Activated CD8-positive, alpha-beta T cell treated with anti-CD3 and anti-CD28 coated beads, Interleukin-2, amount 10 ng/mL, durations not matched to agents 7 days and 5 days (primary cell): ENCODE data around the gene CSF1. TPM values are rescaled to one million over a fixed set of nuclear protein-coding genes. Genes with fewer than 3 reads are reported as not detected.

Experiments
- ATAC-seq: fragments of 150-1000 bp; cut with Tn5 transposase; one replicate; pipeline ENCODE4 v1.10.0; 2021; ENCODE audit warnings: moderate library complexity
- CTCF ChIA-PET: fragments of 350-600 bp; sonication (Branson Sonifier 250); formaldehyde crosslinking; loops from one replicate; lab custom pipeline; 2021; ENCODE audit warnings: antibody characterized with exemption; lab: Charles Lee
- POLR2A ChIA-PET: fragments of 350-600 bp; sonication (Branson Sonifier 250); formaldehyde crosslinking; loops from one replicate; lab custom pipeline; 2021; ENCODE audit warnings: antibody characterized with exemption; lab: Charles Lee
- DNase-seq: peaks from one replicate; pipeline ENCODE4 v3.0.0-alpha.2; 2020
- H3K27ac Mint-ChIP-seq: one replicate; pipeline ENCODE4 v1.8.0; 2021; ENCODE audit warnings: mild to moderate bottlenecking, mixed read lengths
- H3K27me3 Mint-ChIP-seq: one replicate; pipeline ENCODE4 v1.8.0; 2021; ENCODE audit warnings: low read depth, mixed read lengths
- H3K36me3 Mint-ChIP-seq: one replicate; pipeline ENCODE4 v1.8.0; 2021; ENCODE audit warnings: low read depth, mixed read lengths
- H3K4me1 Mint-ChIP-seq: one replicate; pipeline ENCODE4 v1.8.0; 2021; ENCODE audit warnings: low read depth, mixed read lengths
- H3K4me3 Mint-ChIP-seq: one replicate; pipeline ENCODE4 v1.8.0; 2021; ENCODE audit warnings: mild to moderate bottlenecking, mixed read lengths
- H3K9me3 Mint-ChIP-seq: one replicate; pipeline ENCODE4 v1.8.0; 2022; ENCODE audit warnings: mixed read lengths; ENCODE audit not compliant: insufficient read depth
- total RNA-seq, 2 experiments: library from RNA; stranded (reverse); gene quantifications; one replicate each; pipeline ENCODE4 v1.2.3, GENCODE V29; 2021

The CSF1 gene
- total RNA-seq, 2 experiments from 2014 or later: 40.3 to 41.1 TPM

DNA sequence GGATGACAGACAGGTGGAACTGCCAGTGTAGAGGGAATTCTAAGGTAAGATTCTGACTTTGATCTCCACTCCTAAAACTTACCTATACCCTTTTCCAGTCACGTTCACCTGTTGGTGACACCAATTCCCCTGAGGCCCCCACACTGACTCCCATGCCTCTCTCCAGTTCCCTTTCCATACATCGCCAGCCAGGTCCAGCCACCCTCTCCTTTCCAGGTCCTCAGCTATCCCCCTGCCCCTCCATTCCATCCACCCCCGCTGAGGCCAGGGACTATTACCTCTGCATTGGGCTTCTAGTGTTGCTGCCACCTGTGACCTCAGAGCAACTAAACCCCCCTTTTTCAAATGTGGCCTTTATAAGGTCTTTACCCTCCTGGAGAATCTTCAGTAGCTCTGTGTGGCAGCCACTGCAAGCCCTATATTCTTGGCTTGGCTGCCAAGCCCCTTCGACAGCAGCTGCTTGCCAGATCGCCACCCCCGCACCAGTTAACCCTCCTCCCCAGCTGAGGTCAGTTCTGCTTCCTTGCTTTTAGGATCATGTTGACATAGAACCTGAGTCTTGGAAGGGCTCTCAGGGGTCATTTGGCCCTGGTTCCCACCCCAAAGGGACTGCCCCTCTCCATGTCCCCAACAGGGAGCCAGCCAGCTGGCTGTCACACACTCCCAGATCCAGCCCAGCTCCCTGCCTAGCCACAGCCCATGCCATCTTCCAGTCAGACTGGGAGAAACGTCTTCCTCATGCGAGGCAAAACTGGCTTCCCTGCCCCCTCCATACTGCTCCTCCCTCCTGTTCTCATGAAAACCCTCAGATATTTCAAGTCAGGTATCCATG is 14.7 kb downstream of the CSF1 start:
- H3K4me1 Mint-ChIP-seq: peaks cover 23% of the 10 kb centered on the region
- DNase-seq (no peak), ATAC-seq (no peak)
- ChIA-PET CTCF (interaction anchor here (1.4 to 5.8 kb wide), 3 partner anchors 59 to 152 kb away, joined by 3 to 44 read pairs (median 4); partner anchors contain the start of gene AHCYL1), POLR2A (no interaction called here)
- H3K36me3 Mint-ChIP-seq: peaks cover 89% of the 10 kb centered on the region
- no peaks in the 10 kb centered on the region for H3K27me3 Mint-ChIP-seq
- H3K9me3 Mint-ChIP-seq: no peaks in the 10 kb centered on the region
- H3K4me3 Mint-ChIP-seq: no peak overlapping the region
- H3K27ac Mint-ChIP-seq: no peak overlapping the region

DNA sequence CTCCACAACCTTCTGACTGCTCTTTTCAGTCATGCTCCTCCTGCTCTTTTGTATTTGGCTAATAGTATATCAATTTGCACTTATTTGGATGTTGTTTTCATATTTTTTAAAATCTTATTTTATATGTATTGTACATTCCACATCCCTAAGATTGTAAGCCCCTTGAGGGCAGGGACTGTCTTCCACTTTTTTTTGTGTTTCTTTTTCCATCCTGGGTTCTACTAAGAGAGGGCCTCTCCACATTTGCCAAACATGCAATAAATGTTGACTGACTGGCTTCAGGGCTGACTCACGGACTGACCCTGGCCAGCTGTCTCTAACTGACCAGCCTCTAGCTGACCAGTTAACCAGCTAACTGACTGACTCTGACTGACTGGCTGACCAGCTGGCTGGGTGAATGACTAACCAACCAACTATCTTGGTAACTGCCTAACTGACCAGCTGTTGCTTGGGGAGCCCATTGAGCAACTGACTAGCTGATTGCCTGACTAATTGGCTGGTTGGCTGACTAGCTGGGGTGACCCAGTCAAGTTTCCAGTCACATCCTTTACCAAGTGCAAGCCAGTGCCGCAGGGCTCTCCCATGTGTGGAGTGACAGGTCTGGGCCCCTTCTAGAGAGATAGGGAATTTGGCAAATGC is 16.1 kb downstream of the CSF1 start:
- H3K27ac Mint-ChIP-seq: no peak overlapping the region
- ChIA-PET POLR2A (no interaction called here), CTCF (interaction anchor here (0.7 to 5.8 kb wide), 3 partner anchors 57 to 287 kb away, joined by 3 to 44 read pairs (median 3); partner anchors contain the start of gene AHCYL1)
- peaks cover 82% of the 10 kb centered on the region for H3K36me3 Mint-ChIP-seq
- H3K9me3 Mint-ChIP-seq: no peaks in the 10 kb centered on the region
- H3K4me1 Mint-ChIP-seq: peaks cover 16% of the 10 kb centered on the region
- no peak overlapping the region for H3K4me3 Mint-ChIP-seq
- no peaks in the 10 kb centered on the region for H3K27me3 Mint-ChIP-seq
- DNase-seq (no peak), ATAC-seq (no peak)

- CTCF ChIA-PET: interaction anchor here (5.8 kb wide), 1 partner anchor 57 kb away, joined by 44 read pairs; the partner anchor contains the start of gene AHCYL1
Observed at GRCh38 chr1:109927356-109927755, 16.7 kb downstream of the CSF1 start.

GRCh38 chr1:109927911-109928321 is 17.3 kb downstream of the CSF1 start:
- peaks cover 10% of the 10 kb centered on the region for H3K4me1 Mint-ChIP-seq
- DNase-seq (no peak), ATAC-seq (no peak)
- no peak overlapping the region for H3K27ac Mint-ChIP-seq
- H3K9me3 Mint-ChIP-seq: no peaks in the 10 kb centered on the region
- no peak overlapping the region for H3K4me3 Mint-ChIP-seq
- H3K36me3 Mint-ChIP-seq: peaks cover 75% of the 10 kb centered on the region
- H3K27me3 Mint-ChIP-seq: no peaks in the 10 kb centered on the region
- CTCF ChIA-PET: no interaction called here
- POLR2A ChIA-PET: no interaction called here

More at GRCh38 chr1:109927356-109927755, 16.7 kb downstream of the CSF1 start:
- POLR2A ChIA-PET: no interaction called here
- Mint-ChIP-seq H3K4me1 (peaks cover 10% of the 10 kb centered on the region), H3K27me3 (no peaks in the 10 kb centered on the region), H3K9me3 (no peaks in the 10 kb centered on the region), H3K36me3 (peaks cover 79% of the 10 kb centered on the region), H3K27ac (no peak overlapping the region), H3K4me3 (no peak overlapping the region)
- ATAC-seq (no peak), DNase-seq (no peak)

GRCh38 chr1:109928591-109929111 is 18.0 kb downstream of the CSF1 start:
- POLR2A ChIA-PET: interaction anchor here (0.6 kb wide), 1 partner anchor 21 kb away, joined by 3 read pairs; no protein-coding TSS in a partner anchor

GRCh38 chr1:109929170-109929569 is 18.5 kb downstream of the CSF1 start:
- H3K4me3 Mint-ChIP-seq: no peak overlapping the region
- H3K27ac Mint-ChIP-seq: no peak overlapping the region
- ChIA-PET CTCF (interaction anchor here (0.6 to 1.8 kb wide), 2 partner anchors 55 to 688 kb away, joined by 3 to 6 read pairs; partner anchors contain the start of gene AHCYL1), POLR2A (interaction anchor here (0.6 kb wide), 1 partner anchor 21 kb away, joined by 3 read pairs; no protein-coding TSS in a partner anchor)
- no peaks in the 10 kb centered on the region for H3K27me3 Mint-ChIP-seq
- H3K4me1 Mint-ChIP-seq: peaks cover 20% of the 10 kb centered on the region
- H3K36me3 Mint-ChIP-seq: peaks cover 64% of the 10 kb centered on the region
- DNase-seq (no peak), ATAC-seq (no peak)
- H3K9me3 Mint-ChIP-seq: no peaks in the 10 kb centered on the region

More at GRCh38 chr1:109928591-109929111, 18.0 kb downstream of the CSF1 start:
- ATAC-seq: no peak
- peaks cover 67% of the 10 kb centered on the region for H3K36me3 Mint-ChIP-seq
- peaks cover 16% of the 10 kb centered on the region for H3K4me1 Mint-ChIP-seq
- H3K4me3 Mint-ChIP-seq: no peak overlapping the region
- no peak overlapping the region for H3K27ac Mint-ChIP-seq
- CTCF ChIA-PET: interaction anchor here (0.6 to 1.8 kb wide), 2 partner anchors 56 to 687 kb away, joined by 3 to 6 read pairs; partner anchors contain the start of gene AHCYL1
- no peaks in the 10 kb centered on the region for H3K9me3 Mint-ChIP-seq
- no peak for DNase-seq
- no peaks in the 10 kb centered on the region for H3K27me3 Mint-ChIP-seq

DNA sequence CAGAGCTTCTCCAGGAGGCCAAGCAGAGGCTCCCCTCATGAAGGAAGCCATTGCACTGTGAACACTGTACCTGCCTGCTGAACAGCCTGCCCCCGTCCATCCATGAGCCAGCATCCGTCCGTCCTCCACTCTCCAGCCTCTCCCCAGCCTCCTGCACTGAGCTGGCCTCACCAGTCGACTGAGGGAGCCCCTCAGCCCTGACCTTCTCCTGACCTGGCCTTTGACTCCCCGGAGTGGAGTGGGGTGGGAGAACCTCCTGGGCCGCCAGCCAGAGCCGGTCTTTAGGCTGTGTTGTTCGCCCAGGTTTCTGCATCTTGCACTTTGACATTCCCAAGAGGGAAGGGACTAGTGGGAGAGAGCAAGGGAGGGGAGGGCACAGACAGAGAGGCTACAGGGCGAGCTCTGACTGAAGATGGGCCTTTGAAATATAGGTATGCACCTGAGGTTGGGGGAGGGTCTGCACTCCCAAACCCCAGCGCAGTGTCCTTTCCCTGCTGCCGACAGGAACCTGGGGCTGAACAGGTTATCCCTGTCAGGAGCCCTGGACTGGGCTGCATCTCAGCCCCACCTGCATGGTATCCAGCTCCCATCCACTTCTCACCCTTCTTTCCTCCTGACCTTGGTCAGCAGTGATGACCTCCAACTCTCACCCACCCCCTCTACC is 19.1 kb downstream of the CSF1 start:
- ATAC-seq (no peak), DNase-seq (no peak)
- ChIA-PET POLR2A (no interaction called here), CTCF (interaction anchor here (1.4 to 1.8 kb wide), 2 partner anchors 55 to 155 kb away, joined by 4 to 6 read pairs; partner anchors contain the start of gene AHCYL1)
- H3K27ac Mint-ChIP-seq: no peak overlapping the region
- H3K36me3 Mint-ChIP-seq: peaks cover 60% of the 10 kb centered on the region
- peaks cover 23% of the 10 kb centered on the region for H3K4me1 Mint-ChIP-seq
- H3K4me3 Mint-ChIP-seq: no peak overlapping the region
- no peaks in the 10 kb centered on the region for H3K9me3 Mint-ChIP-seq
- no peaks in the 10 kb centered on the region for H3K27me3 Mint-ChIP-seq

- peaks cover 25% of the 10 kb centered on the region for H3K4me1 Mint-ChIP-seq
- no peak for DNase-seq
- ChIA-PET POLR2A (interaction anchor here (1.2 kb wide), 1 partner anchor 14 kb away, joined by 3 read pairs; no protein-coding TSS in a partner anchor), CTCF (interaction anchor here (0.8 to 1.8 kb wide), 4 partner anchors 22 to 156 kb away, joined by 3 to 6 read pairs (median 4); partner anchors contain the start of gene AHCYL1)
- H3K4me3 Mint-ChIP-seq: no peak overlapping the region
- no peak for ATAC-seq
- H3K27me3 Mint-ChIP-seq: no peaks in the 10 kb centered on the region
- no peak overlapping the region for H3K27ac Mint-ChIP-seq
- peaks cover 53% of the 10 kb centered on the region for H3K36me3 Mint-ChIP-seq
- peaks cover 2% of the 10 kb centered on the region for H3K9me3 Mint-ChIP-seq
Observed at GRCh38 chr1:109930252-109930993, 19.8 kb downstream of the CSF1 start.

DNA sequence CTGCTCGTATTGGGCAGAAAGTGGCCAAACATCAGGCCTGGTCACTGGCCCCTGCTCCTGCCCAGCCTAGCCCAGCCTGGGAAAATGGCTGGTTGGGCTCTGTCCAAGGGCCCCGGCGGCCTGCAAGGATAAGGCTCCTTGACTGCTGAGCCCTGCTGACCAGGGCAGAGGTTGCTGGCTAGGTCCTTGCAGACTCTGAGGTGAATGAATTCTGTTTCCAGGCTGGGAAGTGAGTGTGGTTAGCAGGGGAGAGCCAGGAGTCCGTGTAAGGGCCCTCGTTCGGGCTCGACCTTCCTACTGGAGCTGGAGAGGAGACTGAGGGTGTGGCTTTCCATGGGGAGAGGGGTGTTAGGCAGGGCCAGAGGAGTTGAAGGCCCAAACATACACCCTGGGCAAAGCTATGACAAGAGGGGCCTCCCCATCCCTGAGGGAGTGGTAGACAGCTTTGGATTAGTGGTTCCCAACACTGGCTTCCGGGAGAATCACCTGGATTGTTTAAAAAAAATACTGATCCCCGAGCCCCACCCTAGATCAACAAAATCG is 20.6 kb downstream of the CSF1 start:
- POLR2A ChIA-PET: interaction anchor here (1.2 kb wide), 1 partner anchor 15 kb away, joined by 3 read pairs; no protein-coding TSS in a partner anchor
- H3K27ac Mint-ChIP-seq: no peak overlapping the region

More for the DNA sequence above, 20.6 kb downstream of the CSF1 start:
- Mint-ChIP-seq H3K27me3 (peaks cover 5% of the 10 kb centered on the region), H3K4me1 (peaks cover 25% of the 10 kb centered on the region), H3K4me3 (no peak overlapping the region), H3K36me3 (peaks cover 47% of the 10 kb centered on the region), H3K9me3 (peaks cover 9% of the 10 kb centered on the region)
- ATAC-seq (no peak), DNase-seq (no peak)
- CTCF ChIA-PET: interaction anchor here (0.8 to 1.6 kb wide), 5 partner anchors 22 to 291 kb away, joined by 3 to 7 read pairs (median 4); partner anchors contain the start of gene AHCYL1
